Measurements from ENCODE around the gene CHST15.

- no peak for TF ChIP-seq CTCF (IDR thresholded peaks at IDR 0.05; ENCODE audit: control extremely low read depth in 1 of 3, insufficient read depth in 1 of 3, low read depth in 1 of 3, low read length in 3 of 3)
- no peak for TF ChIP-seq RAD21 (IDR thresholded peaks at IDR 0.05 in 1 of 2, conservative IDR thresholded peaks at IDR 0.05 in 1 of 2; ENCODE audit: low read depth in 2 of 2, low read length in 2 of 2)
- no peak for TF ChIP-seq JUND (IDR thresholded peaks at IDR 0.05; ENCODE audit: low read length)
- TF ChIP-seq MAX (IDR thresholded peaks at IDR 0.05) = no peak
- TF ChIP-seq CTBP2 (IDR thresholded peaks at IDR 0.05; ENCODE audit: borderline replicate concordance, insufficient read depth, insufficient read length, low read length) = no peak
These were observed 44.9 kb upstream of the CHST15 start for GRCh38 chr10:124138195-124138882.
